Lower leg skin (tissue), 4 donors: ENCODE measurements around the gene VCP. TPM values are rescaled to one million over a fixed set of nuclear protein-coding genes. Genes with fewer than 3 reads are reported as not detected.
A peak's percentile ranks its signal among the peaks of the same experiment; 100 is the strongest.

Experiments
- DNase-seq, 2 donors: peaks; one replicate each; pipeline ENCODE4 v3.0.0-alpha.2; 2019; ENCODE audit warnings: low spot score in 2 of 2
- H3K4me3 ChIP-seq: fragments of 200-600 bp; sonication (generic); 2 replicates; pipeline ENCODE4 v1.5.1; 2017; ENCODE audit warnings: mild to moderate bottlenecking, low read depth; ENCODE audit not compliant: poor library complexity, severe bottlenecking
- CTCF ChIP-seq, 3 donors: fragments of 450-650 bp; IDR thresholded peaks; one replicate each; pipeline ENCODE4 v1.5.1; 2016; ENCODE audit warnings: antibody characterized with exemption in 3 of 3, mild to moderate bottlenecking in 3 of 3, moderate library complexity in 2 of 3
- POLR2A ChIP-seq, 2 donors: fragments of 450-650 bp; IDR thresholded peaks; one replicate each; pipeline ENCODE4 v1.6.1; 2016 to 2017; ENCODE audit warnings: antibody characterized with exemption in 2 of 2, mild to moderate bottlenecking in 1 of 2, moderate library complexity in 1 of 2
- WGBS, 2 donors: methylation state at CpG; one replicate each; pipeline ENCODE4 v1.1.5; 2018; 5-methylcytosine and 5-hydroxymethylcytosine counted together
- intact Hi-C: fragments of 100-400 bp; cut with DNase I; formaldehyde crosslinking; loops from one replicate; pipeline ENCODE4 v1.15.0; 2023; ENCODE audit warnings: low total_unique reads
- total RNA-seq, 4 donors: library from RNA; depleted of rRNA; stranded (reverse); fragments of >200 nt; gene quantifications; one replicate each; pipeline ENCODE4 v1.1.0, GENCODE V29; 2016

Gene VCP
- total RNA-seq, 4 donors from 2014 or later = 122 to 194 (median 156) TPM

GRCh38 chr9:35097573-35097972 lies 25.1 kb upstream of the VCP start:
- TF ChIP-seq POLR2A (IDR thresholded peaks at IDR 0.05) (no peak), CTCF (IDR thresholded peaks at IDR 0.05) (no peak)
- no peak for DNase-seq
- intact Hi-C loops = no loop called here
- H3K4me3 ChIP-seq = no peak overlapping the region
- 89 to 93% methylated on average over 3 of the region's 3 CpGs for WGBS, 2 donors

GRCh38 chr9:35096035-35096849 lies 23.8 kb upstream of the VCP start, which contains the start of gene PIGO:
Gene PIGO, minus strand, starts transcription at chr9:35096591. Its CDS starts 1,026 bp downstream, at chr9:35095565.
- H3K4me3 ChIP-seq = peak within 1 kb of the TSS; percentile 80
- peak; percentile 81 to 97 for DNase-seq
- TF ChIP-seq CTCF (IDR thresholded peaks at IDR 0.05) = no peak
- no peak for TF ChIP-seq POLR2A (IDR thresholded peaks at IDR 0.05)
- WGBS, 2 donors = 0 to 1% methylated on average over 23 to 50 of the region's 53 CpGs
- intact Hi-C loops = no loop called here

GRCh38 chr9:35091536-35091935 lies 19.1 kb upstream of the VCP start:
- DNase-seq = no peak
- intact Hi-C loops = no loop called here
- H3K4me3 ChIP-seq = no peak overlapping the region
- WGBS, 2 donors = 90 to 97% methylated on average over 6 to 9 of the region's 17 CpGs
- TF ChIP-seq POLR2A (IDR thresholded peaks at IDR 0.05) = no peak
- no peak for TF ChIP-seq CTCF (IDR thresholded peaks at IDR 0.05)

DNA sequence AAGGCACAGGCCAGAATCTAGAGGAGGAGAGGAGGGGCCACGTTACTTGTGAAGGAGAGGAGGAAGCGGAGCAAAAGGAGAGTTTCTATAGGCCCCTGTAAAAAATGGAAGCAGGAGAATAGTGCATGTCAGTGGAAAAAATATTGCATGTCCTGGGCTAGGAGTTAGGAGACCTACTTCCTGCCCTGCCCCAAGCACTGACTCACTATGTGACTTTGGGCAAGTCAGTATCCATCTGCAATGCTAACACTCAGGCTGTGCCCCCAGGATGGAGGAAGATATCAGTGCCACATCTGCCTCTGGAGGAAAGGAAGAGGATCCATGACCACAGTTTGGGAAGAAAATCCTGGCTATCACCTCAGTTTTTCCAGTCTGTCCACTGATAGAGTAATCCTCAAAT lies 17.0 kb upstream of the VCP start:
- no peak for DNase-seq
- WGBS, 2 donors = 66 to 88% methylated on average over 2 of the region's 2 CpGs
- TF ChIP-seq POLR2A (IDR thresholded peaks at IDR 0.05) = no peak
- no peak for TF ChIP-seq CTCF (IDR thresholded peaks at IDR 0.05)
- H3K4me3 ChIP-seq = no peak overlapping the region
- intact Hi-C loops = no loop called here

- no peak overlapping the region for H3K4me3 ChIP-seq
- no peak for TF ChIP-seq POLR2A (IDR thresholded peaks at IDR 0.05)
- no peak for TF ChIP-seq CTCF (IDR thresholded peaks at IDR 0.05)
- no peak for DNase-seq
- WGBS, 2 donors = 70 to 81% methylated on average over 2 of the region's 2 CpGs
- intact Hi-C loops = no loop called here
These were observed 12.7 kb upstream of the VCP start for GRCh38 chr9:35085078-35085477.
